GM23338 (cell line): ENCODE data around the gene UGDH. TPM values are rescaled to one million over a fixed set of nuclear protein-coding genes. Genes with fewer than 3 reads are reported as not detected.

Experiments used
- ATAC-seq: fragments of 200-7000 bp; cut with Tn5 transposase; 3 replicates; pipeline ENCODE4 v1.9.1; 2020
- DNase-seq: peaks from one replicate; pipeline ENCODE4 v3.0.0-alpha.2; 2015; ENCODE audit warnings: low spot score
- H2AFZ ChIP-seq: fragments of 200-600 bp; sonication (generic); 2 replicates; pipeline ENCODE4 v1.8.0; 2016; ENCODE audit warnings: antibody characterized with exemption, mild to moderate bottlenecking, moderate library complexity
- H3F3A ChIP-seq: fragments of 200-600 bp; sonication (generic); replicated peaks from 2 replicates; pipeline ENCODE4 v1.8.0; 2017; ENCODE audit warnings: antibody characterized with exemption, mixed run types, low read depth
- H3K27ac ChIP-seq: fragments of 200-600 bp; sonication (generic); 2 replicates; pipeline ENCODE4 v1.6.1; 2016; ENCODE audit warnings: low read depth
- H3K27me3 ChIP-seq: fragments of 200-600 bp; sonication (generic); 2 replicates; pipeline ENCODE4 v1.8.0; 2016; ENCODE audit warnings: mild to moderate bottlenecking, mixed run types, moderate library complexity; ENCODE audit not compliant: insufficient read depth
- H3K36me3 ChIP-seq: fragments of 200-600 bp; sonication (generic); 2 replicates; pipeline ENCODE4 v1.8.0; 2016; ENCODE audit warnings: mild to moderate bottlenecking; ENCODE audit not compliant: insufficient read depth
- H3K4me1 ChIP-seq: fragments of 200-600 bp; sonication (generic); 2 replicates; pipeline ENCODE4 v1.8.0; 2016; ENCODE audit warnings: mild to moderate bottlenecking, moderate library complexity; ENCODE audit not compliant: insufficient read depth
- H3K4me2 ChIP-seq: fragments of 200-600 bp; sonication (generic); 2 replicates; pipeline ENCODE4 v1.7.1; 2017; ENCODE audit warnings: mixed run types
- H3K4me3 ChIP-seq: fragments of 200-600 bp; sonication (generic); 2 replicates; pipeline ENCODE4 v1.6.1; 2016; ENCODE audit warnings: mixed run types
- H3K79me2 ChIP-seq: fragments of 200-600 bp; sonication (generic); replicated peaks from 2 replicates; pipeline ENCODE4 v1.8.0; 2017; ENCODE audit warnings: mild to moderate bottlenecking; ENCODE audit not compliant: insufficient read depth
- H3K9me2 ChIP-seq: fragments of 200-600 bp; sonication (generic); 2 replicates; pipeline ENCODE4 v1.8.0; 2017; ENCODE audit not compliant: insufficient read depth
- H4K20me1 ChIP-seq: fragments of 200-600 bp; sonication (generic); replicated peaks from 2 replicates; pipeline ENCODE4 v1.8.0; 2017; ENCODE audit warnings: mild to moderate bottlenecking; ENCODE audit not compliant: insufficient read depth
- H3K27ac Mint-ChIP-seq: 2 replicates; pipeline ENCODE4 v1.8.0; 2020; ENCODE audit warnings: inconsistent platforms, mild to moderate bottlenecking, moderate library complexity, mixed read lengths
- H3K27me3 Mint-ChIP-seq: 3 replicates; pipeline ENCODE4 v1.8.0; 2022; ENCODE audit warnings: low read depth, mild to moderate bottlenecking, moderate library complexity, mixed read lengths, inconsistent platforms; ENCODE audit not compliant: insufficient read depth, poor library complexity
- H3K36me3 Mint-ChIP-seq: 3 replicates; pipeline ENCODE4 v1.8.0; 2021; ENCODE audit warnings: low read depth, mild to moderate bottlenecking, inconsistent platforms, moderate library complexity, mixed read lengths
- H3K4me1 Mint-ChIP-seq: 3 replicates; pipeline ENCODE4 v1.8.0; 2020; ENCODE audit warnings: mild to moderate bottlenecking, inconsistent platforms, mixed read lengths
- H3K4me3 Mint-ChIP-seq: 3 replicates; pipeline ENCODE4 v1.8.0; 2021; ENCODE audit warnings: moderate library complexity, mild to moderate bottlenecking, inconsistent platforms, mixed read lengths
- H3K9me3 Mint-ChIP-seq: 3 replicates; pipeline ENCODE4 v1.8.0; 2020; ENCODE audit warnings: moderate library complexity, mild to moderate bottlenecking, inconsistent platforms, mixed read lengths
- CREB1 ChIP-seq: fragments of 250-450 bp; sonication (Bioruptor Pico); IDR thresholded peaks from 2 replicates; pipeline ENCODE4 v1.5.0; 2020; ENCODE audit warnings: low read depth, mild to moderate bottlenecking, moderate library complexity
- CTCF ChIP-seq, 2 experiments: fragments of 200-600 bp in 1 of 2; sonication (generic) in 1 of 2; conservative IDR thresholded peaks; 2 replicates each; pipeline versions ENCODE4 v1.5.1 to v1.6.1; 2016 to 2017; ENCODE audit warnings: antibody characterized with exemption in 2 of 2, low read depth in 2 of 2, mild to moderate bottlenecking in 2 of 2, moderate library complexity in 1 of 2
- ETS1 ChIP-seq: IDR thresholded peaks from 2 replicates; pipeline ENCODE4 v1.6.1; 2016; ENCODE audit warnings: antibody characterized with exemption
- EZH2 ChIP-seq: fragments of 200-600 bp; sonication (generic); IDR thresholded peaks from one replicate; pipeline ENCODE4 v1.8.0; 2017; ENCODE audit warnings: antibody characterized with exemption, mild to moderate bottlenecking, low read depth; ENCODE audit not compliant: unreplicated experiment
- EZH2phosphoT487 ChIP-seq: fragments of 200-600 bp; sonication (generic); IDR thresholded peaks from one replicate; pipeline ENCODE4 v1.8.1; 2018; ENCODE audit warnings: antibody characterized with exemption; ENCODE audit not compliant: unreplicated experiment
- JUNB ChIP-seq: IDR thresholded peaks from one replicate; pipeline ENCODE4 v1.6.1; 2016; ENCODE audit warnings: antibody characterized with exemption; ENCODE audit not compliant: unreplicated experiment
- NANOG ChIP-seq: IDR thresholded peaks from 2 replicates; pipeline ENCODE4 v1.6.1; 2016; ENCODE audit warnings: antibody characterized with exemption, borderline replicate concordance
- POLR2AphosphoS5 ChIP-seq: IDR thresholded peaks from 2 replicates; pipeline ENCODE4 v1.6.1; 2016; ENCODE audit warnings: antibody characterized with exemption, low read depth
- REST ChIP-seq: IDR thresholded peaks from one replicate; pipeline ENCODE4 v1.6.1; 2018; ENCODE audit warnings: antibody characterized with exemption; ENCODE audit not compliant: unreplicated experiment
- STAT1 ChIP-seq: IDR thresholded peaks from one replicate; pipeline ENCODE4 v1.6.1; 2016; ENCODE audit warnings: antibody characterized with exemption; ENCODE audit not compliant: unreplicated experiment
- ZNF114 ChIP-seq: fragments of 250-450 bp; sonication (Bioruptor Pico); IDR thresholded peaks from 2 replicates; pipeline ENCODE4 v1.5.0; 2020; ENCODE audit warnings: mild to moderate bottlenecking, moderate library complexity
- ZNF331 ChIP-seq: fragments of 250-450 bp; sonication (Bioruptor Pico); IDR thresholded peaks from 2 replicates; pipeline ENCODE4 v1.5.0; 2020; ENCODE audit warnings: low read depth, mild to moderate bottlenecking, moderate library complexity
- polyA plus RNA-seq: library from polyadenylated mRNA; unstranded; fragments of >200 nt; fragmentation: Nextera tagmentation; extraction: Ambion mirVana; gene quantifications from 2 replicates; pipeline ENCODE4 v1.2.1, GENCODE V29; 2016
- total RNA-seq: library from RNA; depleted of rRNA; stranded (reverse); fragments of >200 nt; shearing (Covaris generic); gene quantifications from 2 replicates; pipeline ENCODE4 v1.2.3, GENCODE V29; 2014
- TF ChIP-seq, protein P1 (sequence below): fragments of 250-450 bp; sonication (Bioruptor Pico); IDR thresholded peaks from 2 replicates; pipeline ENCODE4 v1.5.0; 2020; ENCODE audit warnings: mild to moderate bottlenecking, moderate library complexity

UGDH gene
- total and polyA plus RNA-seq, 2 experiments from 2014 or later: 48.9 to 81.3 TPM

DNA sequence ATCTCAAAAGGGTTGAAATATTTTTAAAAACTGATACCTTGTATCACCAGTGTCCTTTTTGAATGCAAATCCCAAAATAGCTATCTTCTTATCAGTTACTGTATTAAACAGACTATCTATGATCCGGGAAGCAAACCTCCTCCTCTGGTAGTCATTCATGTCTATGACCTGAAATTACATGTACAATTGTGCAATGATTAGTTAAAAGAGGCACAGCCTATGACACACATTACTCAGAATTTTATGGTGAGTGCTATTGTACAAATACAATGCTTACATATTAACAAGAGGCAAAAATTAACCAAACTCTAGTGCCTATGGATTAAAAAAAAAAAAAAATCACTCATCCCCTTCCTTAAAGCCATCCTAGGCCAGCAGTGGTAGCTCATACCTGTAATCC lies 21.7 kb downstream of the UGDH start:
- Histone ChIP-seq H3K36me3 (peaks cover 67% of the 10 kb centered on the region), H3K27me3 (no peaks in the 10 kb centered on the region), H4K20me1 (peaks cover 6% of the 10 kb centered on the region; the same call in 1 of the 2 replicates), H3K4me3 (no peak overlapping the region), H2AFZ (no peak overlapping the region), H3K4me1 (no peaks in the 10 kb centered on the region), H3K9me2 (no peaks in the 10 kb centered on the region), H3K27ac (no peak overlapping the region), H3K4me2 (no peak overlapping the region), H3F3A (peaks cover 3% of the 10 kb centered on the region; the same call in 1 of the 2 replicates), H3K79me2 (no peaks in the 10 kb centered on the region)
- Mint-ChIP-seq H3K4me1 (no peaks in the 10 kb centered on the region), H3K27me3 (peaks cover 2% of the 10 kb centered on the region), H3K4me3 (no peak overlapping the region), H3K27ac (no peak overlapping the region), H3K9me3 (no peaks in the 10 kb centered on the region), H3K36me3 (peaks cover 88% of the 10 kb centered on the region)
- DNase-seq: no peak
- no peak for ATAC-seq
- TF ChIP-seq JUNB (no peak), EZH2phosphoT487 (no peak), CREB1 (CRISPR knock-in tag) (no peak), CTCF (conservative IDR thresholded peaks at IDR 0.05; ENCODE audit: low read depth in 2 of 2) (no peak), ZNF114 (CRISPR knock-in tag) (no peak), NANOG (no peak), REST (no peak), ZNF331 (CRISPR knock-in tag) (no peak), ETS1 (no peak), POLR2AphosphoS5 (no peak), EZH2 (no peak), STAT1 (no peak)
- TF ChIP-seq, protein P1, sequence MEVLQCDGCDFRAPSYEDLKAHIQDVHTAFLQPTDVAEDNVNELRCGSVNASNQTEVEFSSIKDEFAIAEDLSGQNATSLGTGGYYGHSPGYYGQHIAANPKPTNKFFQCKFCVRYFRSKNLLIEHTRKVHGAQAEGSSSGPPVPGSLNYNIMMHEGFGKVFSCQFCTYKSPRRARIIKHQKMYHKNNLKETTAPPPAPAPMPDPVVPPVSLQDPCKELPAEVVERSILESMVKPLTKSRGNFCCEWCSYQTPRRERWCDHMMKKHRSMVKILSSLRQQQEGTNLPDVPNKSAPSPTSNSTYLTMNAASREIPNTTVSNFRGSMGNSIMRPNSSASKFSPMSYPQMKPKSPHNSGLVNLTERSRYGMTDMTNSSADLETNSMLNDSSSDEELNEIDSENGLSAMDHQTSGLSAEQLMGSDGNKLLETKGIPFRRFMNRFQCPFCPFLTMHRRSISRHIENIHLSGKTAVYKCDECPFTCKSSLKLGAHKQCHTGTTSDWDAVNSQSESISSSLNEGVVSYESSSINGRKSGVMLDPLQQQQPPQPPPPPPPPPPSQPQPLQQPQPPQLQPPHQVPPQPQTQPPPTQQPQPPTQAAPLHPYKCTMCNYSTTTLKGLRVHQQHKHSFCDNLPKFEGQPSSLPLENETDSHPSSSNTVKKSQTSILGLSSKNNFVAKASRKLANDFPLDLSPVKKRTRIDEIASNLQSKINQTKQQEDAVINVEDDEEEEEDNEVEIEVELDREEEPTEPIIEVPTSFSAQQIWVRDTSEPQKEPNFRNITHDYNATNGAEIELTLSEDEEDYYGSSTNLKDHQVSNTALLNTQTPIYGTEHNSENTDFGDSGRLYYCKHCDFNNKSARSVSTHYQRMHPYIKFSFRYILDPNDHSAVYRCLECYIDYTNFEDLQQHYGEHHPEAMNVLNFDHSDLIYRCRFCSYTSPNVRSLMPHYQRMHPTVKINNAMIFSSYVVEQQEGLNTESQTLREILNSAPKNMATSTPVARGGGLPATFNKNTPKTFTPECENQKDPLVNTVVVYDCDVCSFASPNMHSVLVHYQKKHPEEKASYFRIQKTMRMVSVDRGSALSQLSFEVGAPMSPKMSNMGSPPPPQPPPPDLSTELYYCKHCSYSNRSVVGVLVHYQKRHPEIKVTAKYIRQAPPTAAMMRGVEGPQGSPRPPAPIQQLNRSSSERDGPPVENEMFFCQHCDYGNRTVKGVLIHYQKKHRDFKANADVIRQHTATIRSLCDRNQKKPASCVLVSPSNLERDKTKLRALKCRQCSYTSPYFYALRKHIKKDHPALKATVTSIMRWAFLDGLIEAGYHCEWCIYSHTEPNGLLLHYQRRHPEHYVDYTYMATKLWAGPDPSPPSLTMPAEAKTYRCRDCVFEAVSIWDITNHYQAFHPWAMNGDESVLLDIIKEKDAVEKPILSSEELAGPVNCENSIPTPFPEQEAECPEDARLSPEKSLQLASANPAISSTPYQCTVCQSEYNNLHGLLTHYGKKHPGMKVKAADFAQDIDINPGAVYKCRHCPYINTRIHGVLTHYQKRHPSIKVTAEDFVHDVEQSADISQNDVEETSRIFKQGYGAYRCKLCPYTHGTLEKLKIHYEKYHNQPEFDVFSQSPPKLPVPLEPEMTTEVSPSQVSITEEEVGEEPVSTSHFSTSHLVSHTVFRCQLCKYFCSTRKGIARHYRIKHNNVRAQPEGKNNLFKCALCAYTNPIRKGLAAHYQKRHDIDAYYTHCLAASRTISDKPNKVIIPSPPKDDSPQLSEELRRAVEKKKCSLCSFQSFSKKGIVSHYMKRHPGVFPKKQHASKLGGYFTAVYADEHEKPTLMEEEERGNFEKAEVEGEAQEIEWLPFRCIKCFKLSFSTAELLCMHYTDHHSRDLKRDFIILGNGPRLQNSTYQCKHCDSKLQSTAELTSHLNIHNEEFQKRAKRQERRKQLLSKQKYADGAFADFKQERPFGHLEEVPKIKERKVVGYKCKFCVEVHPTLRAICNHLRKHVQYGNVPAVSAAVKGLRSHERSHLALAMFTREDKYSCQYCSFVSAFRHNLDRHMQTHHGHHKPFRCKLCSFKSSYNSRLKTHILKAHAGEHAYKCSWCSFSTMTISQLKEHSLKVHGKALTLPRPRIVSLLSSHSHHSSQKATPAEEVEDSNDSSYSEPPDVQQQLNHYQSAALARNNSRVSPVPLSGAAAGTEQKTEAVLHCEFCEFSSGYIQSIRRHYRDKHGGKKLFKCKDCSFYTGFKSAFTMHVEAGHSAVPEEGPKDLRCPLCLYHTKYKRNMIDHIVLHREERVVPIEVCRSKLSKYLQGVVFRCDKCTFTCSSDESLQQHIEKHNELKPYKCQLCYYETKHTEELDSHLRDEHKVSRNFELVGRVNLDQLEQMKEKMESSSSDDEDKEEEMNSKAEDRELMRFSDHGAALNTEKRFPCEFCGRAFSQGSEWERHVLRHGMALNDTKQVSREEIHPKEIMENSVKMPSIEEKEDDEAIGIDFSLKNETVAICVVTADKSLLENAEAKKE (CRISPR knock-in tag): no peak
